22Rv1 (cell line): ENCODE results near the gene IQCM.

Experiments
- H3K27ac ChIP-seq: fragments of 450-650 bp; 2 replicates; pipeline ENCODE4 v1.5.1; 2017
- ZFX ChIP-seq: fragments of 450-650 bp; IDR thresholded peaks from 2 replicates; pipeline ENCODE4 v1.6.1; 2017; ENCODE audit warnings: antibody characterized with exemption, borderline replicate concordance
- TF ChIP-seq, protein P1 (sequence below): fragments of 450-650 bp; IDR thresholded peaks from 2 replicates; pipeline ENCODE4 v1.5.1; 2017; ENCODE audit warnings: mild to moderate bottlenecking

IQCM gene

DNA sequence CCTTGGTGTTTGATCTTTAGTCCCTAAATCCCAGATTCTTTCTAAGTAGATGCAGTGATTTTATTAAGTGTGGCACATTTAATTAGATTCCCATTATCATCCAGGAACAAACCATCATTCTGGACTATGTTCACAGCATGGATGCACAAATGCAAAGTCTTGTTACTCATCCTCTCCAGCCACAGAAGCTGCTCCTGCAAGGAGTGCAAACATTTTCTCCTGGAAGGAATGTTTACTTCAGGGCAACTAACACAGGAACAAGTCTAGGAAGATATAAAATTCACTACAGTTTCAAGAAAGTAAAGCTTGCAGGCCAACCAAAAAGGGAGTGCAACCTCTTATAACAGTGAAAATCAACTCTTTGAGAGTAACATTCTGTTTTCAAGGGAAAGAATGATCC lies 106.0 kb downstream of the IQCM start:
- no peak for TF ChIP-seq ZFX
- TF ChIP-seq, protein P1, sequence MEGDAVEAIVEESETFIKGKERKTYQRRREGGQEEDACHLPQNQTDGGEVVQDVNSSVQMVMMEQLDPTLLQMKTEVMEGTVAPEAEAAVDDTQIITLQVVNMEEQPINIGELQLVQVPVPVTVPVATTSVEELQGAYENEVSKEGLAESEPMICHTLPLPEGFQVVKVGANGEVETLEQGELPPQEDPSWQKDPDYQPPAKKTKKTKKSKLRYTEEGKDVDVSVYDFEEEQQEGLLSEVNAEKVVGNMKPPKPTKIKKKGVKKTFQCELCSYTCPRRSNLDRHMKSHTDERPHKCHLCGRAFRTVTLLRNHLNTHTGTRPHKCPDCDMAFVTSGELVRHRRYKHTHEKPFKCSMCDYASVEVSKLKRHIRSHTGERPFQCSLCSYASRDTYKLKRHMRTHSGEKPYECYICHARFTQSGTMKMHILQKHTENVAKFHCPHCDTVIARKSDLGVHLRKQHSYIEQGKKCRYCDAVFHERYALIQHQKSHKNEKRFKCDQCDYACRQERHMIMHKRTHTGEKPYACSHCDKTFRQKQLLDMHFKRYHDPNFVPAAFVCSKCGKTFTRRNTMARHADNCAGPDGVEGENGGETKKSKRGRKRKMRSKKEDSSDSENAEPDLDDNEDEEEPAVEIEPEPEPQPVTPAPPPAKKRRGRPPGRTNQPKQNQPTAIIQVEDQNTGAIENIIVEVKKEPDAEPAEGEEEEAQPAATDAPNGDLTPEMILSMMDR, result no peak
- H3K27ac ChIP-seq, result no peak overlapping the region

GRCh38 chr4:149708513-149709130 lies 107.0 kb downstream of the IQCM start:
- TF ChIP-seq, protein P1, result no peak
- TF ChIP-seq ZFX, result no peak

DNA sequence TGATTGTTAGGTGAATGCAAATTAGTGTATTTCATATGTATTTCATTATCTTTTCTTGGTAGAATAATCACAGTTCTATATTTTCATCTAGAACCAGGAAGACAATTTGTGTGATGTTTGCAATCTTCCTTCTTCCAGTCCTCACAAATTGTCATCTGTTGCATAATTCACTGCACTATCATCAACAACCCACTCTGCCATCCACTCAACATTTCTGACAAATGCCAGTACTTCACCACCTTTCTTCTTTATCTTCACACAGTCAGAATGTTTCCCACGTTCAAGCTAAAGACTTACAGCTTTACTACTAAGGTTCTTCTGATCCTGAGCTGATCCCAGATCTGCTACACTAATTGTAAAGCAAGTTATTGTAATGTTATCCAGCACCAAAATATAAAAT lies 107.8 kb downstream of the IQCM start:
- no peak for TF ChIP-seq ZFX
- TF ChIP-seq, protein P1, result no peak

More at GRCh38 chr4:149708513-149709130, 107.0 kb downstream of the IQCM start:
- H3K27ac ChIP-seq, result peak overlapping the region; percentile 21

GRCh38 chr4:149706942-149707341 lies 108.7 kb downstream of the IQCM start:
- H3K27ac ChIP-seq, result no peak overlapping the region
- TF ChIP-seq, protein P1, result no peak
- no peak for TF ChIP-seq ZFX

More for the DNA sequence above, 107.8 kb downstream of the IQCM start:
- H3K27ac ChIP-seq, result no peak overlapping the region

- no peak overlapping the region for H3K27ac ChIP-seq
- no peak for TF ChIP-seq ZFX
- TF ChIP-seq, protein P1, result no peak
These were observed 113.0 kb downstream of the IQCM start for GRCh38 chr4:149702414-149703293.

DNA sequence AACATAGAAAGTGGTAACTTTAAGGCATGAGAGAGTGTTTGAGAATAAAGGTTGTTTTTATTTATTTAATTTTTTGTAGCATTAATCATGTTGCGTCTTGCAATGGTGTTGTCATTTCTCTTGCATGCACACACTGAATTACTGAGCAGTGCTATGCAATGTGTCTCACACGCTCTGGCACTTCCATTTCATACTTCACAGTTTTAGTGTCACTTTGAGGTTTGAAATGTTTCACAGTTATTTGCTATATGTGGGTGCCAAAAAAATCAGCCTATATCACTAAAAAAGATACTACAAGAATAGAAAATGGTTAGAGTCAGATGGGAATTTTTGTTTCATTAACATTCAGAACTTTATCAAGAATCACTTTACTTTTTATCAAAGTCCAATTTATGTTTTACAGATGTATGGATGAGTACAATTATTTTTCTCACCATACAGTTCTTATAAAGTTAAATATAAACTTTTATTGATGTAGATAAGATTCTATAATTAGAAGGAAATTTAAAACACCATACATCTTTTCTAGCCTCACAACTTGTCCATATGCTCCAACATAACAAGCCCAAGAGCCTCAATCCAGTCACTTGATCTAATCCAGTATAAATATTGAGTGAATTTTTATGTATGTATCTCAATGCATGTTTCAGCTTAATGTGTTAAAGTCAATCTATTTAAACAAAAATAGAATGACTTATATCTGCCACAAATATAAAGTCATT lies 114.0 kb downstream of the IQCM start:
- no peak for TF ChIP-seq ZFX
- TF ChIP-seq, protein P1, result no peak

DNA sequence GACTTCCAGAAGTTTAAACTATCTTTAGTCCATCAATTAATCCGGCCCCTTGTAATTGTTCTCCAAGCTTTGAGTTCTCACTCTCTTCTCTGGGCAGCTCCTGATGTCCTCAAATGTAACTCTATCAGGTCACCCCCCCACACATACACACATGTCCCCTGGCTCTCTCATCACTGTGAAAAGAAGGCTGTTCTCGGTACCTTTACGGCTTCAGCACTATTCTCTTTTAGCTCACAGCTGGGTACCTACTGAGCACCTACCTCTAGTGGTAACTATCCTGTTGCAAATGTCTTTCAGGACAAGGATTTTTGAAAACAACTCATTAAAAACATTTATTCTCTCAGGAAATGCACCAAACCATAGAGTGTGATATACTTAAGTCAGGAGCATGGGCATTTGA lies 115.4 kb downstream of the IQCM start:
- no peak for TF ChIP-seq ZFX
- TF ChIP-seq, protein P1, result no peak

More for the DNA sequence above, 114.0 kb downstream of the IQCM start:
- H3K27ac ChIP-seq, result no peak overlapping the region

More for the DNA sequence above, 115.4 kb downstream of the IQCM start:
- H3K27ac ChIP-seq, result no peak overlapping the region
